Endothelial cell of hepatic sinusoid (primary cell): ENCODE measurements around the gene TRIM14.
"Not testable (repeated sequence)": the region's sequence is repeated elsewhere in the genome, so short reads cannot be mapped to it uniquely, and the experiment has no call there.

Source experiments
- in situ Hi-C: cut with HindIII; loops from 2 replicates; pipeline ENCODE4 v1.10.0; 2017; ENCODE audit warnings: low sequenced_read_pairs

TRIM14 gene

DNA sequence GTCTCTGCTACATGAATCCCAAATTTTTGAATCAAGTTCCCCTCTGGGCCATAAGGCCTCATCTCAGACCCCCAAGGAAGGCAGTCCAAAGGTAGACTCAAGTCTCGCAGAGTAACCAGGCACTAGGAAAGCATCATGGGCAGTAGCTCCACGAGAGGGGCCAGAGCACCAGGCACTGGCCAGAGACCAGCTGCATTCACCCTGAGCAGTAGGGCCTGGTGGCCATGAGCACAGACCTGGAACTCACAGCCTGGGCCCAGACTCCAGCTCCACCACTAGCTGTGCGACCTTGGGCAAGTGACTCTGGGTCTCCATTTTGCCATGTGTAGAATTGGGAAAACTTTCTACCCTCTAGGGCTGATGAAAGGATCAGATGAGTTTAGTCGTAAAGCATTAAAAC is 34.0 kb downstream of the TRIM14 start:
- in situ Hi-C loops, result no loop called here

DNA sequence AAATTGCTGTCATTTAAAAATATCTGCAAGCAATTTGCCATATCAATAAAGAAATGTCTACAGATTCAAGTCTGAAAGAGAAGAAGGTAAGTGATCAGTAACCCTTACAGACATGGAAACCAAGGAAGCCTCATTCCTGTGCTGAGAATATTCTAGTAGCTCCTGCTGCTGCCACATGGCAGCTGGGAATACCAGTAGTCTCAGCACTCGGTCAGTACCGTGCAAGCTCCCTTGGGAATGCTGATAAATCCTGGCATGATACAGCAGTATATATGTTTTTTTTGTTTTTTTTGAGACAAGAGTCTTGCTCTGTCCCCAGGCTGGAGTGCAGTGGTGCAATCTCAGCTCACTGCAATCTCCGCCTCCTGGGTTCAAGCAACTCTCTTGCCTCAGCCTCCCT is 34.6 kb downstream of the TRIM14 start:
- in situ Hi-C loops, result no loop called here

- in situ Hi-C loops, result no loop called here
These were observed 35.3 kb downstream of the TRIM14 start for GRCh38 chr9:98083566-98084183.

DNA sequence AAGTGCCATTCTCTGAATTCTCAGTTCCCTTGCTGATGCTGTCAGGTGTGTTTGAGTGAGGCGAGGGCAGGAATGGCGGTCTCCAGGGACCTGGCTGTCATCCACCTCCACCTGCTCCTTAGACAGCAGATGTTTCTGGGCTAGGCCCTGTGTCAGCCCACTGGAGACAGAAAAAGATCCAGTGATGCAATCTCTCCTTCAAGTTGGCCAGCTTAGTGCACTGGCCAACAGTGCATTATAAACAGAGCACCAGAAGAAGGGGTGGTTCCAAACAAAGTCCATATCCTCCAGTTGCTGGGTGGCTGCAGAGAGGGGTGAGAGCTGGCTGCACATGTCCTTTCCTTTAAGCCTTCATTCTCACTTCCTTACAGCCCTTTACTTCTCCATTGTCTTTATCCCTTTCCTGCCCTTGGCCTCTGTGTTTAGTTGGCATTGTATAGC is 35.9 kb downstream of the TRIM14 start:
- in situ Hi-C loops, result no loop called here

GRCh38 chr9:98081477-98082219 is 37.4 kb downstream of the TRIM14 start:
- in situ Hi-C loops, result no loop called here

DNA sequence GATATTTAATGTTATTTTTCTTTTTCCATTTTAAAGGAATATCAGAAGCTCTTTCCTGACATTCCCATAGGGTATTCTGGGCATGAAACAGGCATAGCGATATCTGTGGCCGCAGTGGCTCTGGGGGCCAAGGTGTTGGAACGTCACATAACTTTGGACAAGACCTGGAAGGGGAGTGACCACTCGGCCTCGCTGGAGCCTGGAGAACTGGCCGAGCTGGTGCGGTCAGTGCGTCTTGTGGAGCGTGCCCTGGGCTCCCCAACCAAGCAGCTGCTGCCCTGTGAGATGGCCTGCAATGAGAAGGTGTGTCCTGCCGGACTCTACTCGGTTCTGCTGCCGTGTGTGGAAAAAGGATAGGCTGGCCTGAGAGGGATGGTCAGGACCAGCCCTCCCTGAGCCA is 38.2 kb downstream of the TRIM14 start:
- in situ Hi-C loops, result no loop called here

- in situ Hi-C loops, result no loop called here
These were observed 38.7 kb downstream of the TRIM14 start for GRCh38 chr9:98080326-98080725.

DNA sequence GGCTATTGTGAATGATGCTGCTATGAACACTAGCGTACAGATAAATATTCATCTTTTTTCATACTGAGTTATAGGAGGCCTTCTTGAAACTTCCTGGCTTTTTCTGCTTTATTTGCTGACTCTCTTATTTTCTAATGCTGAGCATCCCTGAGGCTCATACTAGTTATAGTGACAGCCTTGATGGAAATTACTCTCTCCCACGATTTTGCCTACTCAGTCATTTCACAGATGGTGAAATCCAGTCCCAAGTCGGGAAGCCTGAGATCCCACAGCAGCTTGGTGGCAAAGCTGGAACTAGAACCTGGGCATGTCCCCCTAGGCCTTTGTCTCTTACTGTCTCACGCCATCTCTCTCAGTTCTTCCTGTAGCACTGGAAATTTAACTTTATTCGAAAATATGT is 40.1 kb downstream of the TRIM14 start:
- in situ Hi-C loops, result no loop called here

GRCh38 chr9:98076514-98076890 is 42.5 kb downstream of the TRIM14 start:
- in situ Hi-C loops, result not testable (repeated sequence)

DNA sequence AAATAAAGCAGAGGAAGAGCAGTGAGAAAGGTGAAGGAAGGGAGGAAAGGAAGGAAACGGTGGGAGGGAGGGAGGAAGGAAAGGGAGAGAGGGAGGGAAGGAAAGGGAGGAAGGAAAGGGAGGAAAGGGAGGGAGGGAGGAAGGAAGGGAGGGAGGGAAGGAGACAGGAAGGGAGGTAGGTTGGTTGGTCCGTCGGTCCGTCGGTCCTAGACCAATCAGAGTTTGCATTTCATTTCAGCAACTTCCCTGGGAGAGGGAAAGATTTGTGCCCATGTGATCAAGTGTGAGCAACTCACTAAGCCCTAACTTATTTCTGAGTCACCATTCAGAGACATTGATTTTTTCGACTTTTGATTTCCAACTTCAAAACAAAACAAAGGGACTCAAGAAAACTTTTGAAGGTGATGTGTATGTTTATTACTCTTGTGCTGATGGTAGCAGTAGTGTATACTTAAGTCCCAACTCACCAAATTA is 43.7 kb downstream of the TRIM14 start:
- in situ Hi-C loops, result no loop called here

- in situ Hi-C loops, result no loop called here
These were observed 44.7 kb downstream of the TRIM14 start for GRCh38 chr9:98074115-98074990.

GRCh38 chr9:98071737-98072136 is 47.3 kb downstream of the TRIM14 start:
- in situ Hi-C loops, result no loop called here

DNA sequence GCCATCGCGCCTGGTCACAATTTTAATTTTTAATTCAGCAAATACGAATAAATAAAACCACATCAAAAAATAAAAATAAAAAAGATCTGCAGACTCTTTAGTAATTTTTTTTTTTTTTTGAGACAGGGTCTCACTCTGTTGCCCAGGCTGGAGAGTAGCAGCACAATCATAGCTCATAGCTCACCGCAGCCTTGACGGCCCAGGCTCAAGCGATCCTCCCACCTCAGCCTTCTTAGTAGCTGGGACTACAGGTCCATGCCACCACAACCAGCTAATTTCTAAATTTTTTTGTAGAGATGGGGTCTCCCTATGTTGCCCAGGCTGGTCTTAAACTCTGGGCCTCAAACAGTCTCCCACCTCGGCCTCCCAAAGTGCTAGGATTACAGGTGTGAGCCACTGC is 48.3 kb downstream of the TRIM14 start:
- in situ Hi-C loops, result no loop called here

DNA sequence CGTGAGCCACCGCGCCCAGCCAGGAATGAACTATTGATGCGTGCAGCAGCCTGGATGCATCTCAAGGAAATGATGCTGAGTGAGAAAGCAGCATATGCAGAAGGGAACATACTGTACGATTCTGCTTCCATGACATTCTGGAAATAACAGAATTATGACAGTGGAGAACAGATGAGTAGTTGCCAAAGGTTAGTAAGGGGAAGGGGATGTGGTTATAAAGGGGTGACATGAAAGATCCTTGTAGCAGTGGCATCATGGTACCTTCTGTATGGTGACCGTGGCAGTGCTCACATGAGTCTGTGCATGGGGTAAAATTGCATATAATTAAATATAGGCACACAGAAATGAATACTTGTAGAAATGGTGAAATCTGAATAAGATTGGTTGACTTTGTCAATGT is 49.5 kb downstream of the TRIM14 start:
- in situ Hi-C loops, result no loop called here

DNA sequence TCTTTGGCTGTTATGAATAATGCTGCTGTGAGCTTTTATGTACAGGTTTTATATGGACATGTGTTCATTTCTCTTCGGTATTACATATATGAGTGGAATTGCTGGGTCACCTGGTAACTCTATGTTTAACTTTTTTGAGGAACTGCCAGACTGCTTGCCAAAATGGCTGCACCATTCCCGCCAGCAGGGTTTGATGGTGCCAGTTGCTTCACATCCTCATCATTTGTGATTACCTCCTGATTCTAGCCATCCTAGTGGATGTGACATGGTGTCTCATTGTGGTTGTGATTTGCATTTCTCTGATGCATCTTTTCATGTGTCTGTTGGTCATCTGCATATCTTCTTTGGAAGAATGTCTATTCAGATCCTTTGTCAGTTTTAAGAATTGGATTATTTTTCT is 51.8 kb downstream of the TRIM14 start:
- in situ Hi-C loops, result no loop called here

- in situ Hi-C loops, result no loop called here
These were observed 52.8 kb downstream of the TRIM14 start for GRCh38 chr9:98066235-98066634.

DNA sequence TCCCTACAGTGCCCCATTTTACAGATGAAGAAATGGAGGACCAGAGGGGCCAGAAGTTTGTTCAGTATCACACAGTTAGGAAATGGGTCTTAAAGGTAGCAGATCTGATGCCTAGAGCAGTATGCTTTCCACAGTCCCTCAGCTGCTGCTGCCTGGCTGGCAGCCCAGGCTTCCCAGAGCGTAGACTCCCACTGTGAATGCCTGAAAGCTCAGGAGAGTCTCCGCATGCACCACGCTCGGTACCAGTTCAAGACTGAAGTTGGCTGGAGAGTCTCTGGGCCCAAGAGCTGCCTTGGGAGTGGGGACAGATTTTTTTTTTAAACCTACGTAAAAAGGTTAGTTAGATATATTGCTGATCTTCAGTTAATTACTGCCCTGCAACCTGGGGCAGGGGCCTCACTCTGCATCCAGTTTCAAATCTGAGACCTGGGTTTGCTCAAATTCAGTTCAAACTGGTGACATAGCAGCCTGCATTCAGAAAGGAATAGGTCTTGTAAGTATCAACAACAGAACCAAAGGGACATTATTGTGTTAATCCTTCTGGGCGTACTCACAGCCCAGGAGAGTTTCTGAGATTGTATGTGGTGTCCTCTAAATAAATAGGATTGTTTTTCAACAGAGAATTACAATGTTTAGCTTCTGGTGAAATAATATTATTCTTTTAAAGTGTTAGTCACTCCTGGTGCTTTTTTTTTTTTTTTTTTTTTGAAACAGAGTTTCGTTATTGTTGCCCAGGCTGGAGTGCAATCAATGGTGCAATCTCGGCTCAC is 54.2 kb downstream of the TRIM14 start:
- in situ Hi-C loops, result no loop called here

DNA sequence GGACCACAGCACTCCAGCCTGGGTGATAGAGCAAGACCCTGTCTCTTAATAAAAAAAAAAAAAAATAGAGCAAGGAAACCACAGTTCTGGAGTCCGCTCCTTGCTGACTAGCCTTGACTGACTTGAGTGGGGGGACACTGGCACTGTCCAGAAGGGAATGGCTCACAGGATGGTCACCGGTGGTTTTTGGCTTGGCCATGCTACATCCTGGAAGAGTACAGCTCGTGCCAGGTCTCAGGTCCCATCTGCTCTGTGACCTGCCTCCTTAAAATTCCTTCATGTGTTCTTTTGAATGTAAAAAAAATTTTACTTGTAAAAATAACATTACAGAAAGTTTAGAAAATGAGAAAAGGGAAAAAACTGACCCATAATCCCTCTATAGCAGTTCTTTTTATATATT is 56.9 kb downstream of the TRIM14 start:
- in situ Hi-C loops, result no loop called here

DNA sequence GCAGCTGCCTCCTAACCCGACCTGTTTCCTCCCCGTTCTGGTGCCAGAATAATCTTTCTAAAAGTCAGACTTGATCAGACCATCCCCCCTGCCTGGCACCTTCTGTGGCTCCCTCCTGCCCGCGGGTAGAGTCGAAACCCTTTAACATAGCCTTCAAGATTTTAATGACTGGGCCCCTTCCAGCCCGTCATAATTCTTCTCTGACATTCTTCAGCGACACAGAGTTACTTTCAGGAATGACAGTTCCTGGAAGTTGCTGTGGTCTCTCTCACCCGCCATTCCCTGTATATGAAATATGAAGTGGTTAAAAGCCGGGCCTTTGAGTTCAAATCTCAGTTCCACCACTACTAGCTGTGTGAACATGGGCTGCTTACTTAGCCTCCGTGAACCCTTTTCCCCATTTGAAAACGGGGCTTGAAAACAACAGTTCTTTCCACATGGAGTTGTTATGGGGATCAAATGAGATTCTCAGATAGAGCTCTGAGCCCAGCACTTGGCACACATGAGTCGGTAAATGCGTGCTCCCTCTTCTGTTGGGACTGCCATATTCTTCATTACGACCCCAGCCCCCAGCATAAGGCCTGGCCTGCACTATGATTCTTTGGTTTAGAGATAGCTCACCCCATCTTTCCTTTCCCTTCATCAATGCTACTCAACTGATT is 61.8 kb downstream of the TRIM14 start:
- in situ Hi-C loops, result no loop called here
